GM04503 (cell line): ENCODE results near the gene NIPA2.

Experiments
- DNase-seq: peaks from one replicate; pipeline ENCODE4 v3.0.0-alpha.2; 2012; ENCODE audit warnings: low read depth

NIPA2 gene

DNA sequence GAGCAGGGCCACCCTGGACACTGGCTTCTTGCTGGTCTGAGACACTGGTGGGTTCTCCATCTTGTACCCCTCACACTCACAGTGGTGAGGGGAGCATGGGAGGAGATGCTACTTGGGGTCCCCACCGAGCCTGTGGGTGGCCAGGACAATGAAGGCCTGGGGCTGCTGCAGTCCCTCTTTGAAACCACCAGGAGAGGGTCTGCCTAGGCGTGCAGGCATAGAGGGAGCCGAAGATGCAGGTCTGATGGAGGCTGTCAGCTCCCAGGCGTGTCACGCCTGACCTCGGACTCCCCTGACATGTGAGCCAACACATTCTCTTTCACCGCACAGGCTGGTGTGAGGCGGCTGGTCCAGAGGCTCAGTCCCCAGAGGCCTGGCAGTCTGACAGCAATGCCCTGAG, 39.1 kb downstream of the NIPA2 start:
- no peak for DNase-seq

DNA sequence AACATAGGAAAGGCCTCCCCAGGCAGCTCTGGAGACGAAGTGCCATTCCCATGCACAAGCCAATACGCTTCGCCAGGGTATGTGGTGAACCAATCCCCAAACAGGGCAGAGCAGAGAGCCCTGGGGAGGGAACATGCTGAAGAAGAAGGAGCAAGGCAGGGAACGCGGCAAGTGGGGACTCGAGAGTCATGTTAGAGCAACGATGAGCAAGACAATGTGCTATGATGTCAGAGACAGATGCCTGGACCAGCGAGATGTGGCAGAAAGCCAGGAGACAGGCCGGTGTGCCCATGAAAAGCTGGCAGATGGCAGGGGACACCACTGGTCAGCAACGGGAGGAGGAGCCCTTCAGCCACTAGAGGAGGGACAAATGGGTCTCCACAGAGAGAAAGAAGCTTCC, 39.6 kb downstream of the NIPA2 start:
- DNase-seq: no peak

DNA sequence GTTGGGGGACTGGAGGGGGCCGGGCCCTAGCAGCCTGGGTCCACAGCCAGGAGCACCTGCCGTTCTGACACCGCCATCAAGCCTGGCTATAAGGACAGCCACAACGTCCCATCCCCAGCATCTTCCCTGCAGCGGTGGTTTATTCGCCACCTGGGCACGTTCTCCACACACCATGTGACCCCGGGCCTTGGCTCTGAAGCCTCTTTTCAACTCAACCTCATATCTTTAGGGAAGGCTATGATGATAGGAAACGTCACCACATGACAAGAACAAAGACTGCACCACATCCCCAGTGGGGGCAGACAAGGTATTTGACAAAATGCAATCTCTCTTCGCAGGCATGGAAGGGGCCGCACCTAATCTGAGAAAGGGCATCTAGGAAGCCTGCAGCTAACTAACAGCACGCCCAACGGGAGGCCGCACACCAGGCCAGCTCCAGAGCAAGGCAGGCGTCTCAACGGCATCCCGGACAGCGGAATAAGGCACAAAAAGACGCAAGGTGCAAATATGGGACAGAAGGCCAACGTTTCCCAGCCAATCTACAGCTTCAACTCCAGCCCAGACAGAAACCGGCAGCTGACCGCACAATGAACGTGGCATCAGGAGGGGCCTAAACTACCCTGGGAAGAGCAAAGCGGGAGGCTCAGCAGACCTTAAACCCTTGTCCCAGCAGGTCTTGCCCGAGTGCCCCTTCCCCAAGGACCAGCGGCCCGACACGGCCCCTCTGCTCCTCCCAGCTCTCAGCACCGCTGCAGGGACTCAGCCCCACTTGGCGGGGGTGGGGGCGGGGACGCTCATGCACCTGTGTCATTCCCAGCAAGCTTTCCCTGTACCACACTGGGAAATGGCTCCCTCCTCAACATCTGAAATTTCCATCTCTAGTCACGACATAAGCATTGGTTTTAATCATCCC, 41.9 kb downstream of the NIPA2 start:
- no peak for DNase-seq

DNA sequence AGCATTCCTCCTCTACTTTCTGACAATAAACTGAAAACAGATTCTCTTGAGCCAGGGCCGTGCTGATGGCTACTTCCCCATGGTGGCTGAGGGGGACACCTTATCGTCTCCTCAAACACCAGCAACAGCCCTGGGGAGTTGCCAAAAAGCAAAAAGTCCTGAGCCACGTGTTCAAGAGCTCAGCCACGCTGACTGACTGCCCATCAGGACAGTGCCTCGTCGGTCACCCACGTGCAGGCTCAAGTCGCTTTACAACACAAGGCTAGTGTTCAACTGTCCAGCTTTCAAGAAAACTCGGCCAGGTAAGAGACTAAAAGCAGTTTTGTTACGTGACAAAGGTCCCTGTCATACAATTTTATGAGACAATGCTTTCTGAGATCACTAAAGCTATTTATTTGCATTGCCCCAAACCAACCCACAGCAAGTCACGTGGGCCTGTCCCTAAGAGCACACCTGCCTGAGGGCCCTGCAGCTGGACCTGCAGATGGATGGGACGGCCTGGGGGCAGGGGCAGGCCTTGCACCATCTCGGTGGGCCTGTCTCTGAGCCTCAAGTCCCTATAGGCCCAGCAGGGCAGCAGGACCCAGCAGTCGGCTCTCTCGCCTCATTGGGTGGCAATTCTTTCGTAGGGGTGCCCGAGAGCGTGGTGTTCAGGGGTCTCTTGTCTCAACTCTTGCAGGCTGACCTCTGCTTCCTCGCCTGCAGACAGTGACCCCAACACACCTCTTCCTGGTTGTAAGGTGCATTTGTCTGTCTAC, 42.7 kb downstream of the NIPA2 start:
- DNase-seq: no peak

DNA sequence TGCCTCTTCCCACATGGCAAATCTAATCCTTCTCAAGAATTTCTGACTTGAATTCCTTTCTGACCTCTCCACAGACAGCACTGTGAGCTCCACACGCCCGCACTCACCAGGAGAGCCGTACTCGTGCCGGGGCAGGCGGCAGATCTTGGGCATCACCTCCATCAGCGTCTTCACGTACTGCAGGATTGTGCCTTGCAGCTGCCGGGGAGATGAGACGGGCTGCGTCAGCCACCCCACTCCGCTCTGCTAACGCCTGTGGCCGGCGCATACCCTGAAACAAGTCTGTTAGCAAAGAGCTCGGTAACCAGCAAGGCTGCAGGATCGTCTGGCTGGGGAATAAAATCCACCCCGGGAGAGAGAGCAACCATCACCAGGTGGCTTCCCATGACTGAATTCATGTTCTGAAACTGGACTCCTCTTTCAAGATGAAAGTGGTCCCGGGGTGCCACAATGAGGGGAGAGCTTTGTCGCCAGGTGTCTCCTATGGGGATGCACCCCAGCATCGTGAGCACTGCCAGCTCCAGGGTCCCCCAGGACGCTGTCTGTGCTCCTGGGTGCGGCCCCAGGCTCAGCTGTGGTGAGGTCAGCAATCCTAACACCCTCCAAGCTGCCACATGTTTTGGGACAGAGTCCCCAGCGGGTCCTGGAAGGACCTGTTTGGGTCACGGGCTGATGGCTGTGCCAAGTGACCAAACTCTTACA, 43.4 kb downstream of the NIPA2 start:
- no peak for DNase-seq

DNA sequence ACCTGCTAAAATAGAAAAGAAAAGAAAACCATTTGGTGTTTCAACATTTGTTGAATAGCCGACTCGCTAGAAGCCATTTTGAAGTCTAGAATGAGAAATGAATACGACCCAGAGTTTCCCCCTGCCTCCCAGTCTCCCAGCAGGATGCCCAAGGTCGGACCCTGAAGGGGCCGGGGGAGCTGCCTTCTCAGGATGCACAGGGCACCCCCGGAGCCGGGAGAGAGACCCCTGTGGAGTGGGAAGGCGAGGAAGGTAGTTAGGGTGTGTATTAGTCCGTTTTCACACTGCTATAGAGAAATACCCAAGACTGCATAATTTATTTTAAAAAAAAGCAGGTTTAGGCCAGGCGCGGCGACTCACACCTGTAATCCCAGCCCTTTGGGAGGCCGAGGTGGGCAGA, 44.7 kb downstream of the NIPA2 start:
- DNase-seq: no peak

DNA sequence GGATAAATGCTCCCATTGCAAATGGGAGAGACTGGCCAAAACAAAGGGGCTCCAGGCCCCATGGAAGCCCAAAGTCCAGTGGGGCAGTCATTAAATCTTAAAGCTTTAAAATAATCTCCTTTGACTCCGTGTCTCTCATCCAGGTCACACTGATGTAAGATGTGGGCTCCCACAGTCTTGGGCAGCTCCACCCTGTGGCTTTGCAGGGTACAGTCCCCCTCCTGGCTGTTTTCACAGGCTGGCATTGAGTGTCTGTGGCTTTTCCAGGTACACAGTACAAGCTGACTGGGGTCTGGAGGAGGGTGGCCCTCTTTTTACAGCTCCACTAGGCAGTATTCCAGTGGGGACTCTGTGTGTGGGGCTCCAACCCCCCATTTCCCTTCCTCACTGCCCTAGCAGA, 45.9 kb downstream of the NIPA2 start:
- DNase-seq: no peak

DNA sequence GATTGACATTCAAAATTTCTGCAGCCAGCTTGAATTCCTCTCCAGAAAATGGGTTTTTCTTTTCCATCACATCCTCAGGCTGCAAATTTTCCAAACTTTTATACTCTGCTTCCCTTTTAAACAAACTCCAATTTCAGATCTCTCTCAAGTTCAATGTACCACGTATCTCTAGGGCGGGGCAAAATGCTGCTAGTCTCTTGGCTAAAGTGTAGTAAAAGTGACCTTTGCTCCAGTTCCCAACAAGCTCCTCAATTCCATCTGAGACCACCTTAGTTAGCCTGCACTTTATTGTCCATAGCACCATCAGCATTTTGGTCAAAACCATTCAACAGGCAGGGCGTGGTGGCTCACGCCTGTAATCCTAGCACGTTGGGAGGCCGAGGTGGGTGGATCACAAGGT, 46.7 kb downstream of the NIPA2 start:
- DNase-seq: no peak

DNA sequence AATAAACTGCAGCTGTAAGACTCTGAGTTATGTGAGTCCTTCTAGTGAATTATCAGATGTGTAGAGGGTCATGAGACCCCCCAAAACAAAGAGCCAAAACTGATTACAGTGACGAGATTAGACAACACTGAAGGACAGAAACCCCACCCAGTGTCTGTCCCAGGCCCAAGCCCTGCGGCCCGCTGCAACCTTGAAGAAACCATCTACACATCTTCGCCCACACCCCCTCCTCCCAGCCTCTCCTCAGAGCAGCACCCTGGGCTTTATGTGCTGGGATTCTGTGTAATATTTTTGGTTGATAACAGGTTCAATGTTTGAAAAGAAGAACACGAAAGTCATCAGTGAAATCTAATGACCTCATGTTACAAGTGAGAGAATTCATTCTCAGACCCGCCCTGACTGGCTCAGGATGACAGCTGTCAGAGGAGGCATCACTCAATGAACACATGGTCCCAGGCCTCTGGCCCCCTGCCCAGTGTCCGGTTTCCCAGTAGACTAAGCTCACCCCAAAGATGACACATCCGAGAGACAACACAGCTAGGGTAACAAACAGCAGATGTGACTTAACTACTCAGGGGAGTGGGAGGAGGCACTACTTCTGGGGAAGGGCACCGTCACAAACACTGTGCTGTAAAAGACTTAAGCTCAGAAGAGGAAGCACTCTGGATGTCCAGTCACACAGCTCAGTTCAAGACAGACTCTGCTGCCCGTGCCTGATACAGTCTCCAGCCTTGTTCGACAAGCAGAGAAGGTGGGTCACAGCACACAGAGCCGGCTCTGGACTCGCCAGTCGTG, 48.9 kb downstream of the NIPA2 start:
- DNase-seq: peak; percentile 49

DNA sequence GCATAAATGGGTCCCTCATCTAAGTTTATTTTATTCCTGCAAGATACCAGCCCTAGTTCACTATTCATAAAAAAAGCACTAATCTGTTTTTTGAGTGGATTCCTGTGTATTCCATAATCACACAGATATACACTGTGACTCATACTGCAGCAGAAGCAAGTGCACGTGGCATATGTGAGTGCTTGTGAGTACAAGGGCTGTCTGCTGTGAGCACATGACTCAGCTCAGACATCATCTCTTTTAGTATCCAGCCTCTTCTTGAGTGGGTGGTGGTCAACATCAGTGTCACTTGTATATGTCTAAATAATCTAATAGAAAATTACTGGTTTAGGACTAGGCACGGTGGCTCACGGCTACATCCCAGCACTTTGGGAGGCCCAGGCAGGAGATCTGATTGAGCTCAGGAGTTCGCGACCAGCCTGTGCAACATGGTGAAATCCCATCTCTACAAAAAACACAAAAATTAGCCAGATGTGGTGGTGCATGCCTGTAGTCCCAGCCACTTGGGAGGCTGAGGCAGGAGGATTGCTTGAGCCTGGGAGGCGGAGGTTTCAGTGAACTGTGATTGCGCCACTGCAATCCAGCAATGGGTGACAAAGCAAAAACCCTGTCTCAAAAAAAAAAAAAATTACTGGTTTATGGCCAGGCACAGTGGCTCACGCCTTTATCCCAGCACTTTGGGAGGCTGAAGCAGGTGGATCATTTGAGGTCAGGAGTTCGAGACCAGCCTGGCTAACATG, 49.8 kb downstream of the NIPA2 start:
- DNase-seq: peak; percentile 81

DNA sequence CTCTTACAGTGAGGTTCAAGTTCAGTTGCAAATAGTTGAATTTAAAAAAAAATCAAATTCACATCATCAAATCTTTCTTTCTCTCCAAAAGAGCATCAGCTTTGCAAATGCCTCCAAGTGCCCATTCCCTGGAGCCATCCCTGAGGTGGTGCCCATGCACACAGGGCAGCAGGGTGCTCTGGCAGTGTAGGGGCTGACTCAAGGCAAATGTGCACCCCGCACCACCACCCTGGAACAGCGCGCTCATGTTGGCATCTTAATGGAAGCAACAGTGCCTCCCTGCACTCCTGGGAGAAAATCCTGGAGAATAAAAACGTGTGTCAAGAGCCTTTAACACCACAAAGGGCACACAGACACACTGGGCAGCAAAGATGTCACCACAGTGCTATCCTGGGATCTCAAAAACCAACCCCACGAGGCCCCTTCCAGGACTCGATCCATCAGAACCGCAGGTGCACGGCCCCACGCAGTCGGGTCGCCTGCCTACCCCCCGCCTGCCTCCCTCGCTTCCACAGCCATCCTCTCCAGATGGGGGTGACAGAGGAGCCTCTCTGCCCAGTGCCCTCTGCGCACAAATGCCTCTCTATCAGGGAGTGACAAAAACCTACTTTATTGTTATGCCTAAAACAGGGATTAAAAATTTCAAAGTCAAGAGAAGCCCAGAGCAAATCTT, 50.8 kb downstream of the NIPA2 start:
- DNase-seq: no peak

DNA sequence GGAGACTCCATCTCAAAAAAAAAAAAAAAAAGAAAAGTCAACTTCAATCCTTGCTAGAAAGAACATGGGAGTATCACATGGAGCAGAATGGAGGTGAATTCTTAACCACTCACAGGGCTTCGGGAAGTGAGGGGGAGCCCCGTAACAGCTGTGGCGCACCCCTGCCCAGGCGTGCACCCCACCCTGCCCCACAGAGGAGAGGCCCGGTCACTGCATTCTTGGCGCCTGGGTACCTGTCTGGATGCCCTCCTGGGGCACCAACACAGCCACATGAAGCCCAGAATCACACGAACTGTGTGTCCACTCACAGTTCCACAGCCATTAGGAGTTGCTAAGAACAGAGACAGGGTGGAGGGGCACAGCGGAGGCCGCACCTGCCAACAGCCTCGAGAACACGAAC, 51.8 kb downstream of the NIPA2 start:
- no peak for DNase-seq

DNA sequence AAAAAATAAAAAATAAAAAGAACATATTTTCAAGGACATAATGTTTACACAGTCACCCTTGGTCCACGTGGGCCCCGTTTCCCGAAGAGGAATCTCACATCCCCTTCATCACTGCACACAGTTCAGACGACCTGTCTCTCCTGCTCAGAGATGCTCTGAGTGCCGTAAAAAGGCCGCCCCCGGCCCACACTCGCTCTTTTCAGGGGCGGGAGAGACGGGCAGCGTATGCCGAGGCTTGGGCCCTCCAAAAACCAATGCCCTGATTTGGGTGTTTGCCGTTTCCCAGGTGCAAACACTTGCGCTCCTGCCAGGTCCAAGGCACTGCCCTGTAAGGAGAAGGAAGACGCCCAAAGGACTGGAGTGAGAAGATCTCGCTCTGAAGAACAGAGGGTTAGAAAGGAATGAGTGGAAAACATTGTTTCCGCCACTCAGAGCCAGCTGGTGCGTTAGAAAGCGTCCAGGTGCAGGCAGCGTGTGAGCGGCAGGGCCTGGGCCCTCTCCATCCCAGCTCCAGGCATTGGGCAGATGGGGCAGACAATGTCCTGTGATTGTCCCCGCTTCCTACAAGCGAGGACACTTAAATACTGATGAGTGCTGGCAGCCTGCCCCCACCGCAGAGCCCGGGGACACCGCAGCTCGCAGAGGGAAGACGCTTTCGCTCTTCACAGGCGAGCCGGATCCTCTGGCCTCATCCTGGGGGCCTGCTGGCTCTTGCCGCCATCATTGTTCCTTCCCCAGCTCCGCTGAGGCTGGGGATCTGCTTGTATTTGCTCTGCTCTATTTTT, 53.2 kb downstream of the NIPA2 start:
- no peak for DNase-seq

DNA sequence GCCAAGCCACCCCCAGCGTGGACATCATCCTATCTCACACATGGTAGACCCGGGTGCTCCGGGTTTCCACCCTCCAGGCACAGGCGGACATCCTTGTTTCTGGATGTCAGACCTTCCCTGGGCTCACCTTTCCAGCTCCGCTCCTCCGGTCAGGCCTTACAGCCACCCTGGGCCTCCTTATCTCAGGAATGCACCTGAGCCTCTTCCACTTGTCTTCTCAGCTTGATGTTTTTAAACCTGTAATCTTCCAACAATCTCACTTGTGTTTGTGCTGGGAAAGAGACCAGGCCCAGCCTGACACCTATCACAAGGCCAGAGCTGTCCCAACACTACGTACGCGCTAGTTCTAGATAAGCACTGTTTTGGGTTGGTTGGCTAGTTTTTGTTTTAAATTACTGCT, 53.9 kb downstream of the NIPA2 start:
- DNase-seq: no peak

DNA sequence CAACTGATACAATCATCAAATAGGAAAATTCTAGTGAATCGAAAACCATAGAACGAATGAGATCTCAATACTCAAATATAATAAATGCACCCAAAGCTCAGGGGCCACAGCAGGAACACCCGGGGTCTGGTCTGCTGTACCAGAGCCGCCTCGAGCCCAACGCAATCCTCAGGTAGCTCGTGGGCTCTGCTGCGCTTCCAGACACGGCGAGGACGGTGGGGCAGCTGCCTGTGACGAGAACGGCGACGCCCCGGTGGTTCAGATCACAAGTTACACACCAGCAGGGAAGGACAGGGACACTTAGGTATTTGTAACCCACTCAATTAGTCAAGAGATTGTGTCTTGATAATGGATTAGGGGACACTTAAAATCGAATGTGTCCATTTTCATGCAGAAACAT, 54.6 kb downstream of the NIPA2 start:
- DNase-seq: no peak

DNA sequence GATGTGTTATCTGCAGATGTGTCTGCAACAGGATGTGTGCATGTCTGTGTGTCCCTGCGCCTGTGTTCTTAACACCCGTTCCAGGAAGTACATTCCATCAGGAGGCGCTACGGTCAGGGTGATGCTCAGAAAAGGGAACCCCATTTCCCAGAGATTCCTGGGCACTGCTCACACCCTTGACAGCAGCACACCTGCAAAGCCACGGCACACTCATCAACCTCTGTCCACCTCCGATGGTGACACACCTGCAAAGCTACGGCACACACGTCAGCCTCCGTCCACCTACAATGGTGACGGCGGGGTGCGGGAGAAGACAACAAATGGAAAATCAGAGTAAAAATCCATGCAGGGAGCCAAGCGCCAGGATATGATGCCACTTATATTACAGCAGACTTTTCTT, 55.4 kb downstream of the NIPA2 start:
- DNase-seq: no peak

DNA sequence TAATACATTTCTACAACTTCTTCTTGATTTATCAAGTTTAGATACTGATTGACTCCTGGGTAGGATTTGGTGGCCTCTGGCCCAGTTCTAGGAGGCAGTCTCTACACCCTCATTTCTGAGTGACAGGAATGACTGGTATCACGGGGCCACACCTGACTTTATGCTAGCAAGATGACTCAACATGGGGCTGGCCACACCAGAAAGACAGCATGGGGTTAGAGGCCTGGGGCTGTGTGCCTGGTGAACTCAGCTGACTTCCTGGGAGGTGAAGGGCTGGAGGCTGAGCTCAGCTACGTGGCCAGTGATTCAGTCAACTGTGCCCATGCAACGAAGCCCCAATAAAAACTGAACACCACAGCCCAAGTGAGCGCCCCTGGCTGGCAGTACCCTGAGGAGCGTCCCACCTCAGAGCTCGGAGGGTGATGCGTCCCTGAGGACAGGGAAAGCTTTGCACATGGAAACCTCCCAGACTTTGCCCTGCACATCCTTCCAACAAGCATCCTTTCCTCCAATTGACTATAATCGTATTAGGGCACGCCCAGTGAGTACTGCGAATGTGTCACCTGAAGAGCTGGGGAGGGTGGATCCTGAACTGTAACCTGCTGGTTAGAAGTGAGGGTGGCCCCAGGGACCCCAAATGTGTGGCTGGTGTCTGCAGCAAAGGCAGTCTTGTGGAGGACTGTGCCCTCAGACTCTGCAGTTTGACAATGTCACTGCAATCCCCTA, 57.2 kb downstream of the NIPA2 start:
- DNase-seq: no peak

DNA sequence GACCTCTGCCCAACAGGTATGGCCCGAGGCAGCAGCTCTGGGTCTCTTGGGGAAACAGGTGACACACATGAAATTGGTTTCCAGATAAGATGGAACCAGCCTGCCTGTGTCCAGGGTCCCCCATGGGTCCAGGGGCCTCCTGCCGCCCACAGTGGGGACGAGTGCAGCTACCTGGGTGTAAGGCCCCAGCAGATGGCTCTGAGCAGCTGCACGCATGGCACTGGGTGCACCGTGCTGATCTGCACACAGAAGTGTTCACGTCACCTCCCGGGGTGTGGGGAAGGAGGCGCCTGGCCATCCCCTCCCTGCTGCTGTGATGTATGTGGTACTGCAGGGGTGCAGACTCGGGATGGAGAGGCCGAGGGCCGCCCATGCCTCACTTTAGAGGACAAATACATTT, 63.6 kb downstream of the NIPA2 start:
- DNase-seq: no peak

DNA sequence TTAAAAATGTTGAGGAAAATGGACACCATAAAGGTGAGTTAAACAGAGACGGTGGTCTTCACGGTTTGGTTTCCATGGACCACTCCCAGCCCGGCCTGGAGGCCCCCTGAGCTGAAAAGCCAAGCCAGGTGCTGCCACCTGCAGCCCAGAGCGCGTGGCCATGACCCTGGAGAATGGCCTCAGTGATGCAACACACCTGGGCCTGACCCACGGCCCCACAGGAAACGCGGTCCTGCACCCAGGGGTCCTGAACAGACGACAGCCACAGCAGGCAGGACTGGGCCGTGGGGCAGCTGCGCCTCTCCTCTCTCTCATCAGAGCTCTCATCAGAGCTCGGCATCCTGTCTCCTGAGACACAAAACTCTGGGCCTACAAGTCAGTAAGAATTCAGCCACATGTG, 64.1 kb downstream of the NIPA2 start:
- no peak for DNase-seq
